HG03064 (cell line): ENCODE data around the gene TFIP11.

Experiments
- ATAC-seq: cut with Tn5 transposase; IDR thresholded peaks from one replicate; pipeline ENCODE4 v1.9.1; 2021; ENCODE audit warnings: low read depth; ENCODE audit not compliant: unreplicated experiment

Gene TFIP11

GRCh38 chr22:26481112-26481693 is 31.1 kb downstream of the TFIP11 start:
- no peak for ATAC-seq

GRCh38 chr22:26480611-26480932 is 31.7 kb downstream of the TFIP11 start:
- ATAC-seq: no peak

- no peak for ATAC-seq
Measured at GRCh38 chr22:26479792-26480610, 32.3 kb downstream of the TFIP11 start.

GRCh38 chr22:26479043-26479791 is 33.1 kb downstream of the TFIP11 start:
- no peak for ATAC-seq

GRCh38 chr22:26477341-26477731 is 34.9 kb downstream of the TFIP11 start:
- ATAC-seq: no peak

- no peak for ATAC-seq
Measured at GRCh38 chr22:26476705-26477340, 35.5 kb downstream of the TFIP11 start.

GRCh38 chr22:26474682-26475081 is 37.6 kb downstream of the TFIP11 start:
- no peak for ATAC-seq

GRCh38 chr22:26471522-26471921 is 40.8 kb downstream of the TFIP11 start:
- ATAC-seq: no peak

- no peak for ATAC-seq
Measured at GRCh38 chr22:26470807-26471206, 41.5 kb downstream of the TFIP11 start.

- ATAC-seq: no peak
Measured at GRCh38 chr22:26466196-26466595, 46.1 kb downstream of the TFIP11 start.

- ATAC-seq: no peak
Measured at GRCh38 chr22:26464312-26464711, 48.0 kb downstream of the TFIP11 start.

- no peak for ATAC-seq
Measured at GRCh38 chr22:26463688-26464087, 48.6 kb downstream of the TFIP11 start.

- ATAC-seq: no peak
Measured at GRCh38 chr22:26463101-26463661, 49.1 kb downstream of the TFIP11 start.

- ATAC-seq: no peak
Measured at GRCh38 chr22:26462641-26463040, 49.6 kb downstream of the TFIP11 start.

GRCh38 chr22:26462051-26462450 is 50.2 kb downstream of the TFIP11 start:
- no peak for ATAC-seq

- ATAC-seq: no peak
Measured at GRCh38 chr22:26461188-26461810, 51.0 kb downstream of the TFIP11 start.

- ATAC-seq: no peak
Measured at GRCh38 chr22:26460202-26460601, 52.1 kb downstream of the TFIP11 start.

GRCh38 chr22:26457661-26458272 is 54.5 kb downstream of the TFIP11 start:
- ATAC-seq: no peak

GRCh38 chr22:26453812-26454500 is 58.3 kb downstream of the TFIP11 start:
- ATAC-seq: no peak
